Measurements from ENCODE around the gene CNOT1. TPM values are rescaled to one million over a fixed set of nuclear protein-coding genes. Genes with fewer than 3 reads are reported as not detected.
"Not testable (repeated sequence)": the region's sequence is repeated elsewhere in the genome, so short reads cannot be mapped to it uniquely, and the experiment has no call there.

Gene CNOT1
- total RNA-seq, 1 donor from 2014 or later = 230 TPM

DNA sequence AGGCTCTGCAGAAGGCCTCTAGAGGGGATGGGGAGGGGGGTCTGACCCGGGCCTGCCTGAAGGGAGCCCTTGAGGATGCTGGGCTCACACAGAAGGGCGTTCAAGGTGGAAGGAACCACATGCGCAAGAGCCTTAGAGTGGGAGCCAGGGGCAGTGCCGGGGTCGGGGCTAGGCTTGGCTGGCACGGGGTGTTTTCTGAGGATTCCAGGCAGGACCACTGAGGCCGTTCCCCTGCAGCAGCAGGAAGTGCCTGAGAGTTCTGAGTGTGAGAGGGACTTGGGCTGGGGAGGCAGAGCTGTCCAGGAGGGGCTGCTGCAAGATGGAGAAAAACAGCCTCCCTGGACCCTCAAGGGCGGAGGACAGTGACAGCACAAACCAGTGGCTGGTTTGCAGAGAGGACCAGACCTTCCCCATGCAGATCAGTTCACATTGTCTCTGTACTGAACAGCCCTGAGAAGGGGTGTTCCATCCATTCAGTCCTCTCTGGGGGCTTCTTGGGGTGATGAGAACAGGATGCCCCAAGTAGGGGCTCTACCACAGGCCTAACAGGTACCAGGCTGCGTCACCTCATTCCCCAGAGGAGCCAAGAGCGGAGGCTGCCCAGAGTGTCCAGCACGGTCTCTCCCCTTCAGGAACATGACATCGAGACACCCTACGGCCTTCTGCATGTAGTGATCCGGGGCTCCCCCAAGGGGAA is 126.3 kb downstream of the CNOT1 start:
- DNase-seq (ENCODE audit: low spot score) = peak; percentile 34

DNA sequence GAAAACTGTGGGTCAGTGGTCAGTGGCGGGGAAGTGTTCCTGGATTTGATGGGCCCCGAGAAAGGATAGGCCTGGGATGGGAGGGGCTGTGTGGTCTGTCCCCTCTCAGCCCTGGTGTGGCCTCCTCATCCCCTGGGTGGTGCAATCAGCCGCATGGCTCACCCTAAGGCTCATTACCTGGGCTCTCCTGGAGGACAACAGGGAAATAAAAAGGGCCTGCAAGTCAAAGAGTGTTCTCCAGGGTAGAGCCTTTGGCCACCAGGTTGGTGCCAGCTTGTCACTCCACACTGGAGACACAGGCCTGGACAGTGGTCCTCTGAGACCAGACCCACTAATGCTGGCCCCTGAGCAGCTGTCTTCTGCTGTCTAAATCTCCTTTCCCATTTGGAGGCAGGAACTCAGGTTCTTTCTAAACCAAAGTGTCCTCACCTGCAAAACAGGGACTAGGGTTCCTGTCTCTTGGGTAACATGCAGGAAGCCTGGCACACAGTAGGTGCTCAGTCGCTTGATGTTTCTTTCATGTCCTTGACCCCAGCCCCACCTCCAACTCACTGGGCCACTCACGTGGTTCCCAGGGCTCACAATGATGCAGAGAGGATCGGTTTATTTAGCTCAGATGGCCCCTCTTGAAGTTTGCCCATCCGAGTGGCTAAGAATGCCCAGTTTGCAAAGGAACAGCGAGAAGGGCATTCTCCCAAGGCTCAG is 127.3 kb downstream of the CNOT1 start:
- no peak for DNase-seq (ENCODE audit: low spot score)

DNA sequence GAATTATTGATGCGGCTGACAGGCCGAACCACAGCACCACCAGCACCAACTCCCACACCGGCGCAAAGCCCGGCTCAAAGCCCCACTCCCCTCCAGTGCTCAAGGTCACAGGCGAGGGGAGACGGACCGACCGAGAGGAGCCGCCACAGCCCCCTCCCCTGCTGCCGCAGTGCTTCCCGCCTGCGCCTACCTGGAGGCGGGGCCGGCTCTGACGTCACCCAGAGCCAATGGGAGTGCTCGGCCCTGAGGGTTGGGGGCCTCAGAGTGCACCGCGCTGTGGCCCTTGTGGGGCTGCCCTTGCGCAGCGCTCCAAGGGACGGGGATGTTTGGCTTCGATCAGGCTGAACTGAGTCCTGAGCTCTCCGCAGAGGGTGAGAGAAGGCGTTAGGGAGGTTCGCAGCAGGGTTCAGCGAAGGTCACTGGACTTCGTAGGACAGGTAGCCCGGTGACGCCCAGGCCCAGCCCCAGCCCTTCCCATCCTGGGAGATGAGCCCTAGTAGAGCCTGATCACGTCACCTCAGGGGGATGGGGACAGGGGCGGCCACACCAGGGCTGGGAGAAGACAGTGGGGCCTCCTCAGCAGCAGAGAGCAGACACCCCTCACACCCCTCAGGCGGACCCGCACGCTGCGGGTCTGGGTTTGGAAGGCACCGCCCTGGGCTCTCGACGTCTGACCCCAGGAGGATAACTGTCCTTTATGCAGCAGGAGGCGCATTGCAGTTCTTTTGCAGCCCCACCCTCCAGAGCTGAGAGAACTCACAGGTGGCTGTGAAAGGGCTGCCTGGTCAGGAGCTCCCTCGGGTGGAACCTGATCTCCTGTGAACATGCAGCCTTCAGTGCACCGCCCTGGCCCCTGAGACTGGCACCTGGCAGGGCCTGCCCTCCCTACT is 128.1 kb downstream of the CNOT1 start:
- no peak for DNase-seq (ENCODE audit: low spot score)

DNA sequence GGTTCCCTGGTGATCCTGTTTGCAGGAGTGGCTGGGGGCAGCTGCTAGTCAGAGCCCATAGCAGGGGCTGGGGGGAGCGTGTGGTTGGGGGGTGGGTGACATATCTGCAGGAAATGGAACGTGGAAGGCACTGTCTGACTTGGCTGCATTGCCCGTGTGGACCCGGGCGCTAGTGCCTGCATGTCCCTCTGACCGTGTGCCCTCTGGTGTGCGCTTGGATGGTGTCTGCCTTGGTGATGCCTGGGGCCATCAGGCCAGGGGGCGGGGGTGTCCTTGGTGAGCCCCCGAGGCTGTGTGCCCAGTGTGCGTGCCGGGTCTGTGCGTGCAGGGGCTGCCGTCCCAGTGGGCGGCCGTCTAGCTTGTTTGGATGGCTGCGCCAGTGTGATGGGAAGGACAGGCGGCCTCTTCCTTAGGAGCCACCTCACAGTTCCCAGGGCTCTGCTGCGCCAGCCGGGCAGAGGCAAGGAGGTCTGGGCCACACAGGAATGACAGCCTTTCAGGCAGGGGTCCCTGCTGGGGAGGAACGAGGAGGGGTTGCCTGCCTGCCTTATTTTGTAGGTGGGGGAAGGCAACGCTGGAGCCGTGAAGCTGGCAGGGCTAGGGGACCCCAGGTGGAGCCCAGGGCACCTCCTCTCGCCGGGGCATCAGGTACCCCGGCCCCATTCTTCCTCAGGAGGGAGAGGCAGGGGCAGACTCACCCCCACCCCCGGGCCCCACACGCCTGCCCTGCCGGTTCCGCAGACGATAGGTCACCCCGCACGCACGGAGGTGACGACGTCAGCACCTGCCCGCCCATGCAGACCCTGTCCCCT is 129.0 kb downstream of the CNOT1 start:
- DNase-seq (ENCODE audit: low spot score) = no peak

DNA sequence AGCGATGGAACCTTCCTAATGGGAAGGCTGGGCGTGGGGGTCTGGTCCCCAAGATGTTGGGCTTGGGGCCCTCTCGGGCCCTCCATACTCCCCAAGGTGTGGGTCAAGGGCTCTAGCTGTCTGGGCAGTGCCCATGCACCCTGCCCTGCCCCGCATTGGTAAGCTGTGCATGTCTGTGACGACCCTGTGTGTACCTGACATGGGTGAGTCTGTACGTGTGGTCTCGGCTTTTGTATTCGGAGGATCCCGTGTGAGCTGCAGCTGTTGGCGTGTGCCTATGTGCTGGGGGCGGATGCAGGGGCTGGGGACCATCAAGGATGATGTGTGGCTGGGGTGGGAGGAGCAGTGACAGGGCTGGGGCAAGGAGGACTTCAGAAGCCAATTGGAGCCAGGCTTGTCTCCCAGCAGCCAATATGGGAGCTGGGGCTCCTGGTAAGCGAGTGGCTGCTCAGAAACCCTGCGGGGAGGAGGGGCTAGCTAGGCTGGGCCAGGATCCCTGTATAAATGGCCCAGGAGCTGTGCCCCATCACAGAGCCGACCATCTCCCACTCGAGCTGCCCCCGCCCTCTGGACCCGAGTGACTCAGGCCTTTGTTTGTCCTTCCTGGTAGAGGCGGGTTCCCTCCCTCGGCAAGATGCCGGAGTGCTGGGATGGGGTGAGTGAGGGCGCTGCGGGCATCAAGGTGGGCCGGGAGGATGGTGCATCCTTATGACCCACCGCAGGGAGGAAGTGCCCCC is 129.8 kb downstream of the CNOT1 start, which contains the start of gene NDRG4:
Gene NDRG4, plus strand, starts transcription at position 529 of the 737 bp plus-strand sequence. Its CDS starts 106 bp downstream, at position 635.
- peak; percentile 68 for DNase-seq (ENCODE audit: low spot score)

DNA sequence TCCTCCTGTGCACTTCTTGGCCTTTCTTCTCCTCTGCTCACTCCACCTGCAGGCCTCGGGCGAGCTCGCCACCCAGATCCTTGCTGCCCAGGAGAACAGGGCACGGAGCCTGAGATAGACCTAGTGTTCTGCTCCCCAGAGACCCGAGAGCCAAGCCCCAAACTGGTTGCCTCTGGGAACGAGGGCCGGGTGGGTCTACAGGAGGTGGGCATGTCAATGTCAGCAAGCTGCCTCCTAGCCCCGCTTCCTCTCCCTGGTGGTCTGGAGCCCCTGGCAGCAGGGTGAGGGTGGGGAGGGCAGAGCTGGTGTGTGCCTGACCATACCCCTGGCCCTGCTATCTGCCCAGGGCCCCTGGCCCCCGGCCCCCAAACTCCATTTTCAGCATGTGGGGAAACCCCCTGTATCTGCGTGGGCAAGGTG is 130.5 kb downstream of the CNOT1 start:
- DNase-seq (ENCODE audit: low spot score) = no peak

DNA sequence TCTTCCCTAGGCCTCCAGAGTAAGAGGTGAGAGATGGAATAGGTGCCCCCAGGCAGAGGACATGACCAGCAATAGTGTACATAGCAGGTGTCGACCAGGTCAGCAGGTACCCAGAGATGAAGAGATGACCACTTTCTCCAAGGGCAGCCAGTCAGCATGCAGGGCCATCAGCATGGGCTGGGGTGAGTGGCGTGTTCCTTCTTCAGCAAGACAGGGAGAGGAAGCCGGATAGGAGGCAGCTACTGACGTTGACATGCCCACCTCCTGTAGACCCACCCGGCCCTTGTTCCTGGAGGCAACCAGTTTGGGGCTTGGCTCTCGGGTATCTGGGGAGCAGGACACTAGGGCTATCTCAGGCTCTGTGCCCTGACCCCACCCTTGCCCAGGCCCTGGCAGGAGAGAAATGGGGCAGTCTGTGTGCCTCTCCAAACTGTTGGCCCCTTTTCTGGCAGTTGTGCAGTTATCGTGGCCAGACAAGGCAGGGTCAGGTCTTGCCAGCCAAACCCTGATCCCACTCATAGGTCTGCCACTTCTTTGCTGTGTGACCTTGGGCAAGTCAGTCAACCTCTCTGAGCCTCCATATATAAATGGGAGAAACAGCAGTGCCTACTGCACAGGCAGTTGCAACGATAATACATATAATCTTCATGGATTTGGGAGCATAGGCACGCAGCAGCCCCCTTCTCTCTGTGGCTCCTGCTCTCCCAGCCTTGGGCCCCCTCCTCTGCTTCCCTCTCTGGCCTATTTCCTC is 131.1 kb downstream of the CNOT1 start:
- DNase-seq (ENCODE audit: low spot score) = no peak

DNA sequence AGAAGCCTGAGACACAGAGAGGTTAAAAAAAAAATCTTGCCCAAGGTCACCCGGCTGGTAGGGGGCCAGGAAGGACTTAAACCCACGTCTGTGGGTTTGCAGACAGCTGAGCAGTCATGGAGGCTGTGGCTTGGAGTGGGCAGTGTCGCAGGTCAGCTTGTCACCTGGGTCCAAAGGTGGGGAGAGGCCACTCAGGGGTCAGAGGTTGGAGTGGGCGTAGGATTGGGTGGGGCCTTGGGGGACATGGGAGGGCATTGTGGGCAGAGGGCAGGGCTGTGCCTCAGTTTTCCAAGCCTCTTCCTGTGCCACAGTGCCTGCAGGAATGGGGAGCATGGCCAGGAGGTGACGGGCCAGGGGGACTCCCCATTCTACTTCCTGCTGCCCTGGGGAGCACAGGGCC is 131.7 kb downstream of the CNOT1 start:
- no peak for DNase-seq (ENCODE audit: low spot score)

DNA sequence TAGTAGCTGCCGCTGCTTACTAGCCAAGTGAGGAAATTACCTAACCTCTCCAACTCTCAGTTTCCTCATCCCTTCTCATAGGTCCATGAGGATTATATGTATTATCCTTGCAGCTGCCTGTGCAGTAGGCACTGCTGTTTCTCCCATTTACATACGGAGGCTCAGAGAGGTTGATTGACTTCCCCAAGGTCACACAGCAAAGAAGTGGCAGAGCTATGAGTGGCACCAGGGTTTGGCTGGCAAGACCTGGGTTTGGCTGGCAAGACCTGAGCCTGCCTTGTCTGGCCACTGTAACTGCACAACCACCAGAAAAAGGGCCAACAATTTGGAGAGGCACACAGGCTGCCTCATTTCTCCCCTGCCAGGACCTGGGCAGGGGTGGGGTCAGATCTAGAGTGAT is 132.2 kb downstream of the CNOT1 start:
- no peak for DNase-seq (ENCODE audit: low spot score)

DNA sequence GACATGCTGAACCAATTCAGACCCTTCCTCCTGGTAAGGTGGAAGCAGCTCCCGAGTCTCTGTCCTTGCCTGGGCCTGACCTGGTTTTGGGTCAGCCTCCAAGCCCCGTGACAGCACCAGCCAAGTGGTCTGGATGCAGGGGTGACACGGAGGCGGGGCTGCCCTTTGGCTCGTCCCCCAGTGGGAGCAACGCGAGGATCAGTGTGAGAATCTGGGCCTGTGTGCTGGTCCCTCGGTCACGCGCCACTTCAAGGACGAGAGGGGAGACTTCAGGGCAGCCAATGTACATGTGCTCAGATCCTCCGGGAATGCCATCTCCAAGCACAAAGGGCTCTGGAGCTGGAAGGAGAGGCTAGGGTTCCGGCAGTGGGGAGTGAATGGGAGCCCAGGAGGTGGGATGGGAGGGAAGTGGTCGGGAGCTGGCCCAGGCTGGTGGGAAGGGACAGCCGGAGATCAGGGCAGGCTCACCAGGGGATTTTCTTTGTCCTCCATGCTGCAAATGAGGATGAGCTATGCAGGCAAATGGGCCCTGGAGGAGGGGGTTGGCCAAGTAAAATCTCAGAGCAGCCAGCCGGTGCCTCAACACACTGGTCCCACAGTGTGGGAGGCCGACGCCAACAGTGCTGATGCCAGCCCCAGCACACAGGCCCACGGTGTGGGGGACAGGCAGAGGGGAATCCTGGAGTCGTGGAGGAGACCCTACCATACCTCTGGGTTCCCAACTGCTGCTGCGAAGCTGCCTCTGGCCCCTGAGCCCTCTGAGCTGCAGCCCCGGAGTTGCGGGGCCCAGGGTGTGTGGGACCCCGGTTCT is 133.9 kb downstream of the CNOT1 start:
- DNase-seq (ENCODE audit: low spot score) = no peak

DNA sequence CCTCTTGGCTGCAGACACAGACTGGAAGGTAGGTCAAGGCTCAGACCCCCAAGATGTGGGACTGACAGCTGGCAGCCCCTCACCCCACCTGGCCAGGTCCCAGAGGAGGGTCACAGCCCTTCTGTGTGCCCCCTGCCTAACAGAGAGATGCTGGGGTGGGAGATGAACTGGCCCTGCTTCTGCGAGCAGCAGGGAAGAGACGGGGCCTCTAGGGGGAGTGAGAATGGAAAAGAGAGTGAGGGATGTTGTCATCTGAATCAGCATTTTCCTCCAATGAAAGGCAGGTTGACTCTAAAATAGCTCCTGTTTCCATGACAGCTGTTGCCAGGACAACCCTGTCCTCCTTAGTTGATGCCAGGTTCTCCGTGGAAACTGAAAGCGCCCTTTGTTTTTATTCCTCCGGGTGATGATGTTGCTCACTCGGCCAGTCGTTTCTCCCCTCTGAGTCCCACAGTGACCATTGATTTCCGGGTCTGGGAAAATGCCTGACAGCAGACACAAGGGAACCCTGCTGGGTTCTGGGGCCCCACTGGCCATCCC is 134.6 kb downstream of the CNOT1 start:
- peak; percentile 82 for DNase-seq (ENCODE audit: low spot score)

DNA sequence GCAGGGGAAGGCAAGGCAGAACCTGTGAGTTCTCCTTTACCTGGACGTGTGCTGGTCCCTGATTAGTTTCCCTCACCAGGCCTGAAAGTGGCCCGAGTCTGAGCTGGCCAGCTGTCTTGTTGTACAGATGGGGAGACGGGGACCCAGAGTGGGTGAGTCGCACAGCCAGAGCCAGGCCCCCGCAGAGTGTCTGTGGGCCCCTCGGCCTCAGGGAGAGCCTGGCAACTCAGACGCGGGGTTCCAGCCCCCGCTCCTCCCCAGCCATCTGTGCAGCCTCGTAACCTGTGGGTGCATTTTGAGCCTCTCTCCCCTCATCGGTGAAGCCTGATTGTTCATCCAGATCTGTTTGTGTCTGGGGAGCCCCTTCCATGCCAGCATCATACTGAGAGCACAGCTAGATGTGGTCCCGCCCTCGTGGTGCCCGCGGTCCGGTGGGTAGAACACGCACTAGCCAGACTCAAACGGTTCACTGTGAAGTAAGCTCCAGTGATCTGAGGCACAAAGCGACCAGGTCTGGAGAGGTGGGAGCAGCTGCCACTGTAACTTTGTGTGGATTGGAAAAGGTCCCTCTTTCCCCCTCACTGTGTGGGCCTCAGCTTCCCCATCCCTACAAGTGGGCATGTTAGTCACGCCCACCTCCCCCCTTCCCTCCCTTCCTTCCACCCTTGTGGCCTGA is 135.7 kb downstream of the CNOT1 start:
- no peak for DNase-seq (ENCODE audit: low spot score)

DNA sequence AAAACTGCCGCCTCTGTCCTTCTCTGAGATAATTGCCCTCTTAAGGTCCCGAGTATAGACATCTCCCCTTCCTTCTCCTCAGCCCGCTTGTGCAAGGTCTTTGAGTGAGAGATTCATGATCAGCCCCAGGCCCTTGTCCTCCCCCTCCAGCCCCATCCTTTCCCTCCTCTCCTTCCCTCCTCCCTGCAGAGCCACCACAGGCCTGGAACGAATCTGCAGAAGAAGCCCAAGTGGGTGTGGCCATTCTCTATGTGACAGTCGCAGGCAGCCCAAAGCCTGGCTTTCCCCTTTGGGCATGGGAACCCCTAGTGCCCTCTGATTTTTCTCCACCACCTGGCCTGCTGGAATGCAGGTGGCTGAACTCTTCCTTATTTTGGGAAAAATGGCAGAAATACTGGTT is 136.9 kb downstream of the CNOT1 start:
- DNase-seq (ENCODE audit: low spot score) = no peak

DNA sequence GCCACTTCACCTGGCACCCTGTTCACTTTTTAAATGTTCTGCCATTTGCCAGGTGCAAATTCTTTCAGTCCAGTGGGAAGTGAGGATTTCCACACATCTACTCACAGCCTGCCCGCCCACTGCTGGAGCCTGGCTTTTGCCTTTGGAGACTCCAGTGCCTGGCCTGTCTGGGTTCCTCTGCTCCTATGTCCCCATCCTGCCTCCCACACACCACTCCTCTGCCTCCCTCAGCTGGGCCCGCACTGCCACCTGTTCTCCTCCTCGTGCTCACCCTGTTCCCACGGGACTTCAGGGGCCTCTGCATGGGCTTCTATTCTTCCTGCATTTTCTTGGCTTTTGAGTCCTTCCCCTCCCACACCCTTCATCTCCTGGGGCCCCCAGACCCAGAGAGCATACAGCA is 137.6 kb downstream of the CNOT1 start:
- no peak for DNase-seq (ENCODE audit: low spot score)

DNA sequence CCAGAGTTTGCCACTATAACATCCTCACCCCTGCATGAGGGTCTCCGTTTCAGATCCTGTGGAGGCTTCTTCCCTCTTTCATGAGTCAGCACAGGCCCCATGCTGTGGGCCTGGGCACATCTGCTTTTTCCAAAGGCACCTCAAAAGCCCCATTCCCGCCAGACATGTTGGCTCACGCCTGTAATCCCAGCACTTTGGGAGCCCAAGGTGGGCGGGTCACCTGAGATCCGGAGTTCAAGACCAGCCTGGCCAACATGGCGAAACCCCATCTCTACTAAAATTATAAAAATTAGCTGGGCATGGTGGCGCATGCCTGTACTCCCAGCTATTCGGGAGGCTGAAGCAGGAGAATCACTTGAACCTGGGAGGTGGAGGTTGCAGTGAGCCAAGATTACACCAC is 139.1 kb downstream of the CNOT1 start:
- not testable (repeated sequence) for DNase-seq (ENCODE audit: low spot score)

DNA sequence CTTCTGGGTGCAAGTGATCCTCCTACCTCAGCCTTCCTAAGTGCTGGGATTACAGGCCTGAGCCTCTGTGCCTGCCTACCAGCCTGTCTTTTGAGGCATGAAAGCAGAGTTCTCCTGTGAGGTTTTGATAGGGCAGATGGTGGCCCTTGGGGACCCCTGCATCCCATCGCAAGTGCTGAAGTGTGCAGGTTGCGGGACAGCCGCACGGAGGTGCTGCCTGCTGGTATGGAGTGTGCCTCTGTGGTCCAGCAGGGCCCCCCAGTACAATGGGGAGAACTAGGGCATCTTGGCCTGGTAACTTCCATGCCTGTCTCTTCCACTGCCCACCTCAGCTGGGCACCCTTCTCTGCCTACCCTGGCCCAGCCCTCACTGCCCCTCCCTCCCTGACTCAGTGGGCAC is 139.6 kb downstream of the CNOT1 start:
- no peak for DNase-seq (ENCODE audit: low spot score)

DNA sequence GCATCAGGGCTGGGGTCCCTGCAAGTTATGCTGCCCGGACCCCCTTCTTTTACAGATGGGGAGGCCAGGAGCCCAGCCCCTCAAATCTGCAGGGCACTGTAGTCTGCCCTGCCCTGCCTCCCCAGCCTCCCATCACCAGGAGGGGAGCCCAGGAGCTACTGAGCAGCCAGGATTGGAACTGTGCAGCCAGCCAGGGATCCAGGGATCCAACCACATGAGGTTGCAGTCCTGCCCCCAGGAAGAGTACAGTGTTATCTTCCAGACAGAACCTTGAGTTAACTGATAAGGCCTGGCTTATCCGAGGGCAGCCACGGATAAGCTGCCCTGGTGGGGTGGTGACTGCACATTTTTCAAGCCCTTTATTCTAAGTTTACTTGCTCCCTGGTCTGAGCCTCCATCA is 141.1 kb downstream of the CNOT1 start:
- DNase-seq (ENCODE audit: low spot score) = no peak

Measured in ureter (tissue), 1 donor.